GM18499 (cell line): Measurements from ENCODE around the gene TSPAN8.
"Not testable (repeated sequence)": the region's sequence is repeated elsewhere in the genome, so short reads cannot be mapped to it uniquely, and the experiment has no call there.

Experiments
- ATAC-seq: cut with Tn5 transposase; IDR thresholded peaks from one replicate; pipeline ENCODE4 v1.9.1; 2021; ENCODE audit warnings: moderate number of reproducible peaks; ENCODE audit not compliant: insufficient read depth, unreplicated experiment

The TSPAN8 gene

GRCh38 chr12:71130521-71131069 lies 27.2 kb downstream of the TSPAN8 start:
- ATAC-seq: no peak

- no peak for ATAC-seq
These were observed 28.4 kb downstream of the TSPAN8 start for GRCh38 chr12:71129364-71129763.

GRCh38 chr12:71128191-71128788 lies 29.5 kb downstream of the TSPAN8 start:
- ATAC-seq: no peak

- no peak for ATAC-seq
These were observed 31.9 kb downstream of the TSPAN8 start for GRCh38 chr12:71125949-71126348.

- no peak for ATAC-seq
These were observed 32.3 kb downstream of the TSPAN8 start for GRCh38 chr12:71125515-71125914.

- no peak for ATAC-seq
These were observed 32.9 kb downstream of the TSPAN8 start for GRCh38 chr12:71124835-71125460.

GRCh38 chr12:71113148-71113547 lies 44.7 kb downstream of the TSPAN8 start:
- ATAC-seq: not testable (repeated sequence)

GRCh38 chr12:71109834-71110233 lies 48.0 kb downstream of the TSPAN8 start:
- ATAC-seq: no peak

- ATAC-seq: no peak
These were observed 49.4 kb downstream of the TSPAN8 start for GRCh38 chr12:71108355-71108754.

- ATAC-seq: no peak
These were observed 49.9 kb downstream of the TSPAN8 start for GRCh38 chr12:71107936-71108335.

GRCh38 chr12:71105956-71106355 lies 51.8 kb downstream of the TSPAN8 start:
- no peak for ATAC-seq

- ATAC-seq: no peak
These were observed 65.5 kb downstream of the TSPAN8 start for GRCh38 chr12:71092290-71092689.

GRCh38 chr12:71090971-71091370 lies 66.8 kb downstream of the TSPAN8 start:
- no peak for ATAC-seq

- ATAC-seq: no peak
These were observed 72.2 kb downstream of the TSPAN8 start for GRCh38 chr12:71085575-71085974.

- no peak for ATAC-seq
These were observed 82.1 kb downstream of the TSPAN8 start for GRCh38 chr12:71075743-71076142.
